ENCODE data around the gene YAE1. TPM values are rescaled to one million over a fixed set of nuclear protein-coding genes. Genes with fewer than 3 reads are reported as not detected.

Gene YAE1
- 15.4 and 32.6 TPM in 2 replicates for total RNA-seq

GRCh38 chr7:39566023-39566921 lies at the start of gene YAE1:
Gene YAE1, plus strand, starts transcription at chr7:39566404. Its CDS starts 15 bp downstream, at chr7:39566419.

Other genes starting within 250 kb of the YAE1 start
- 7.9 and 16.1 TPM in 2 replicates for gene RALA, start 57.2 kb downstream of the YAE1 start, total RNA-seq